Psoas muscle (tissue), 8 donors: Measurements from ENCODE around the gene SPEN. TPM values are rescaled to one million over a fixed set of nuclear protein-coding genes. Genes with fewer than 3 reads are reported as not detected.
"Not testable (repeated sequence)": the region's sequence is repeated elsewhere in the genome, so short reads cannot be mapped to it uniquely, and the experiment has no call there.

Experiments used
- ATAC-seq, 4 donors: fragments of 200-7000 bp; cut with Tn5 transposase; one replicate each; pipeline ENCODE4 v1.9.1; 2020; ENCODE audit warnings: moderate library complexity in 3 of 4, mild to moderate bottlenecking in 2 of 4
- DNase-seq, 2 donors: peaks; one replicate each; pipeline ENCODE4 v3.0.0-alpha.2; 2020
- H3K27ac ChIP-seq: fragments of 200-600 bp; one replicate; pipeline ENCODE4 v1.8.0; 2022
- H3K27me3 ChIP-seq, 3 donors: fragments of 200-600 bp in 1 of 3; one replicate each; pipeline versions ENCODE4 v1.6.1 to v1.8.0; 2013 to 2022; ENCODE audit warnings: low read length in 2 of 3, mild to moderate bottlenecking in 2 of 3, moderate library complexity in 1 of 3; ENCODE audit not compliant: insufficient read depth in 3 of 3
- H3K36me3 ChIP-seq, 2 donors: fragments of 200-600 bp in 1 of 2; one replicate each; pipeline versions ENCODE4 v1.6.1 to v1.8.0; 2013 to 2022; ENCODE audit warnings: low read depth in 1 of 2, mild to moderate bottlenecking in 1 of 2, moderate library complexity in 1 of 2; ENCODE audit not compliant: insufficient read depth in 1 of 2
- H3K4me1 ChIP-seq: fragments of 200-600 bp; one replicate; pipeline ENCODE4 v1.8.0; 2022
- H3K4me3 ChIP-seq: fragments of 200-600 bp; one replicate; pipeline ENCODE4 v1.8.0; 2022; ENCODE audit warnings: mild to moderate bottlenecking
- H3K9me3 ChIP-seq: fragments of 200-600 bp; one replicate; pipeline ENCODE4 v1.8.0; 2022
- WGBS, 3 donors: extraction: QIAGEN DNeasy Blood & Tissue Kit; methylation state at CpG; one replicate each; pipeline versions ENCODE4 v1.1.6 to v1.1.7; 2013; 5-methylcytosine and 5-hydroxymethylcytosine counted together
- intact Hi-C, 2 donors: fragments of 100-400 bp; cut with DNase I; formaldehyde crosslinking; loops; one replicate each; pipeline versions ENCODE4 v1.11.0 to v1.14.2; 2022
- polyA plus RNA-seq, 3 donors: library from polyadenylated mRNA; stranded (reverse); fragments of 200-250 nt; gene quantifications; one replicate each; pipeline ENCODE4 v1.2.3, GENCODE V29; 2013
- total RNA-seq, 4 donors: library from RNA; stranded (reverse); fragmentation: NEBNext Ultra II Directional in 2 of 4; extraction: Animal tissue kit (Norgen Biotek cat#: 25700) in 2 of 4; gene quantifications; one replicate each; pipeline versions ENCODE4 v1.2.1 to v1.2.4, GENCODE V29; 2021 to 2023
- TF ChIP-seq, protein P1 (sequence below): fragments of 200-600 bp; IDR thresholded peaks from one replicate; pipeline ENCODE4 v1.8.0; 2022; ENCODE audit warnings: antibody characterized with exemption
- donor health status: healthy with polysubstance abuse.
- donor health status: DM: no; HTN: no; CAD: no; lungs with moderate emphysema.
- donor health status: Bipolar disorder and iron deficiency.
- donor health status: healthy.
- donor health status: DM: yes; HTN: yes; CAD: no.
- donor health status: DM: no; HTN: no; CAD: no.
- donor health status: DM: no; HTN: no; CAD: no.
- donor health status: DM: yes; HTN: yes; CAD: no.

The SPEN gene
- total and polyA plus RNA-seq, 7 donors = 10.2 to 46.5 (median 38.3) TPM

DNA sequence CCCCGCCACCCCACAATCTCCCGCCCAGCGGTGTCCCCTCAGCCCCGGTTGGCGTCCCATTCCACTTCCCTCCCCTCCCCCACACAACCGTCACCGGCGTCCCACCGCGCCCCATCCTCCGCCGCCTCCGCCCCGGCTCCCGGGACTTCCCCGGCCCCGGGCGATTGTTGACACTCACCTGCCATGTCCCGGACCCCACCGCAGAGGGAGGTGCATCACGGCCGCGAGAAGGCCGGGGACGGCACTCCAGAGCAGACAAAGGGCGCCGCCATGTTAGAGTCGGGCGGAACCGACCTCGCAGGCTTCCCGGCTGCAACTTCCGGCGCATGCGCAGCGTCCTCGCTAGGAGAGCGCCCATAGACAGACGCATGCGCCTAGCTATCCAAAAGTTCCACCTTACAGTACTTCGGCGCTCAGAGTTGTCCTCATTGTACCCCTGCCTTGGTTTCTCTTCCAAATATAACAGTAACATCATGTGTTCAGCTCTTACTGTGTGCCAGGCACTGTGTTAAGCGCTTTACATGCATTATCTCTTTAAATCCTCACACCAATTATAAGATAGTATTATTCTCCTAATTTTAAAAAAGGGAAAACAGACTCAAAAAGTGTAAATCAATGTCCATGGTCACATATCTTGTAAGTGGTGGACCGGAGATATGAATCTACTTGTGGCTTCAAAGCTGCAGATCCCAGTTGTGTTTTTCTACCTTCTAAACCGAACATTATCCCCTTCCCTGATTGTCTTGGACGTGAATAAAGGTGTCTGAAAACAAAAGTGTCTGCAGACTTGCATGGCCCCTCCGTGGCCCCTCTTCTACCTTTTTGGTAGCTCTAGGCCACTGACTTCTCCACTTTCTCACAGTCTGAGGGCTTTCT lies 128.5 kb downstream of the SPEN start, which contains the start of gene ZBTB17:
Gene ZBTB17 (minus strand): TSS at position 297 of the 876 bp plus-strand sequence. CDS start 27,606 bp downstream, outside the sequence.
- no peaks in the 10 kb centered on the region for H3K27me3 ChIP-seq
- ATAC-seq (peak; percentile 98 to 99 (median 98)), DNase-seq (peak; percentile 95 to 98)
- H3K27ac ChIP-seq = peak within 1 kb of the TSS; percentile 83
- H3K4me3 ChIP-seq = peak within 1 kb of the TSS; percentile 97
- TF ChIP-seq, protein P1, sequence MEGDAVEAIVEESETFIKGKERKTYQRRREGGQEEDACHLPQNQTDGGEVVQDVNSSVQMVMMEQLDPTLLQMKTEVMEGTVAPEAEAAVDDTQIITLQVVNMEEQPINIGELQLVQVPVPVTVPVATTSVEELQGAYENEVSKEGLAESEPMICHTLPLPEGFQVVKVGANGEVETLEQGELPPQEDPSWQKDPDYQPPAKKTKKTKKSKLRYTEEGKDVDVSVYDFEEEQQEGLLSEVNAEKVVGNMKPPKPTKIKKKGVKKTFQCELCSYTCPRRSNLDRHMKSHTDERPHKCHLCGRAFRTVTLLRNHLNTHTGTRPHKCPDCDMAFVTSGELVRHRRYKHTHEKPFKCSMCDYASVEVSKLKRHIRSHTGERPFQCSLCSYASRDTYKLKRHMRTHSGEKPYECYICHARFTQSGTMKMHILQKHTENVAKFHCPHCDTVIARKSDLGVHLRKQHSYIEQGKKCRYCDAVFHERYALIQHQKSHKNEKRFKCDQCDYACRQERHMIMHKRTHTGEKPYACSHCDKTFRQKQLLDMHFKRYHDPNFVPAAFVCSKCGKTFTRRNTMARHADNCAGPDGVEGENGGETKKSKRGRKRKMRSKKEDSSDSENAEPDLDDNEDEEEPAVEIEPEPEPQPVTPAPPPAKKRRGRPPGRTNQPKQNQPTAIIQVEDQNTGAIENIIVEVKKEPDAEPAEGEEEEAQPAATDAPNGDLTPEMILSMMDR = no peak
- H3K36me3 ChIP-seq = peaks cover 5 to 20% of the 10 kb centered on the region in 2 donors
- 9 to 13% (median 10%) methylated on average over 30 to 47 of the region's 47 CpGs for WGBS, 3 donors
- H3K9me3 ChIP-seq = no peaks in the 10 kb centered on the region
- intact Hi-C loops = loop anchor here in 1 of 2 donors (2.0 kb wide), 1 partner anchor 25 kb away; no protein-coding TSS in a partner anchor
- H3K4me1 ChIP-seq = peaks cover 11% of the 10 kb centered on the region

DNA sequence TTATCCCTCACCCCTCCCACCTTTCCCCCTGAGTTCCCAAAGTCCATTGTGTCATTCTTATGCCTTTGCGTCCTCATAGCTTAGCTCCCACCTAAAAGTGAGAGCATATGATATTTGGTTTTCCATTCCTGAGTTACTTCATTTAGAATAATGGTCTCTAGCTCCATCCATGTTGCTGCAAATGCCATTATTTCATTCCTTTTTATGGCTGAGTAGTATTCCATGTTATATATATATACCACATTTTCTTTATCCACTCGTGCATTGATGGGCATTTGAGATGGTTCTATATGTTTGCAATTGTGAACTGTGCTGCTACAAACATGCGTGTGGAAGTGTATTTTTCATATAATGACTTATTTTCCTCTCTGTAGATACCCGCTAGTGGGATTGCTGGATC lies 130.4 kb downstream of the SPEN start:
- peaks cover 11% of the 10 kb centered on the region for H3K4me1 ChIP-seq
- H3K36me3 ChIP-seq, ATAC-seq, H3K27me3 ChIP-seq, H3K4me3 ChIP-seq, intact Hi-C loops, DNase-seq, H3K9me3 ChIP-seq, H3K27ac ChIP-seq: not testable (repeated sequence)
- WGBS, 3 donors = 94 to 96% (median 95%) methylated on average over 4 of the region's 4 CpGs

DNA sequence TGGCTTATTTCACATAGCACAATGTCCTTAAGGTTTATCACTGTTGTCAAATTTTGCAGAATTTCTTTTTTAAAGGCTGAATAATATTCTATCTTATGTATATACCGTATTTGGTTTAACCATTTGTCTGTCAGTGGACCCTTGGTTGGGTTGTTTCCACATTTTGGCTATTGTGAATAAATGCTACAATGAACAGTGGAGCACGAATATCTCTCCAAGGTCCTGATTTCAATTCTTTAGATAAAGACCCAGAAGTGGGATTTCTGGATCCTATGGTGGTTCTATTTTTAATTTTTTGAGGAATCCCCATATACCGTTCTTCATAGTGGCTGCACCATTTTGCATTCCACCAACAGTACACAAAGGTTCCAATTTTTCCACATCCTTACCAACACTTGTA lies 134.2 kb downstream of the SPEN start:
- DNase-seq (no peak), ATAC-seq (no peak)
- H3K27ac ChIP-seq = no peak overlapping the region
- TF ChIP-seq, protein P1 = no peak
- H3K4me3 ChIP-seq = no peak overlapping the region
- 66 to 77% (median 72%) methylated on average over 3 of the region's 3 CpGs for WGBS, 3 donors
- no peaks in the 10 kb centered on the region for H3K36me3 ChIP-seq
- intact Hi-C loops = no loop called here
- no peaks in the 10 kb centered on the region for H3K9me3 ChIP-seq
- H3K27me3 ChIP-seq = no peaks in the 10 kb centered on the region
- no peaks in the 10 kb centered on the region for H3K4me1 ChIP-seq

DNA sequence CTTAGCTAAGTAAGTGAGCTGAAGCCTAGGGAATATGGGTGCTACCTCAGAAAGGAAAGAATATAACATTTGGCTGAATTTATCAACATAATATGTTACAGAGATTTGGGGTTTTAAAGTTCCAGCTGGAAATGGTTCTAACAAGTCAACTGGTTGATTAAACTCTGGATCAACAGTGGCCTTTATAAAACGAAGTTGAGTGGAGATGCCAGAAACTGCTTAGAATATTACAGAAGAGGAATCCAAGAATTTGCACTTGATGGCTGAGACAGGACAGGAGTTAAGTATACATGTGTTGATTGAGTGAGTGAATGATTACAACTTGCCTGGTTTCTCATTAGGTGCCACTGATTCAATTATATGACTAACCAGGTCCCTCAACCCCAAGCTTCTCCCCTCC lies 135.8 kb downstream of the SPEN start:
- Histone ChIP-seq H3K4me3 (no peak overlapping the region), H3K4me1 (no peaks in the 10 kb centered on the region), H3K27ac (no peak overlapping the region), H3K27me3 (no peaks in the 10 kb centered on the region), H3K9me3 (no peaks in the 10 kb centered on the region), H3K36me3 (no peaks in the 10 kb centered on the region)
- WGBS, 3 donors = 16 to 33% (median 28%) methylated on average over 1 of the region's 1 CpG
- no peak for DNase-seq
- ATAC-seq = no peak
- TF ChIP-seq, protein P1 = no peak
- intact Hi-C loops = no loop called here

DNA sequence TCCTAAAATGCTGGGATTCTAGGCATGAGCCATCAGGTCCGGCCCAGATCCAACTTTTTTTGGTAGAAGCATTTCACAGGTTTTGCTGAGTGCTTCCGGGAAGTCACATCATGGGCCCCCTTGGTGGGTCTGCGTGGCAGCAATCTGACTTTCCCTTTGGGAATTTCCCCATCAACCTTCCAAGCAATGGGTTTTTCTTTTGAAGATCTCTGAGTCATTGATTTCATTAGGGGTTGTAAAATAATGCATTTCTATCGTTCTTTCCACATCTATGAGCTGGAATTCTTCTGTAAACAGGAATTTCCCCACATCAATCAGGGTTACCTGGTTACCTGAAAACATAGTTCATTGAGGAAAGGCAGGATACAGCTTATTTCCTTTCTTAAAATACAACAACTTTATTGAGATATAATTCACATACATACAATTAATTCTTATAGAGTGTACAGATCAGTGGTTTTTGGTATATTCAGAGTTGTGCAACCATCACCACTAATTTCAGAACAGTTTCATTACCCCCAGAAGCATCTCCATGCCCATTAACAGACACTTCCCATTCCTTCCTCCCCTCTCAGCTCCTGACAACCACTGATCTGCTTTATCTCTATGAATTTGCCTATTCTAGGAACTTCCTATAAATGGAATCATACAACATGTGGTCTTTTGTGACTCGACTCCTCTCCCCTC lies 138.2 kb downstream of the SPEN start:
- intact Hi-C loops = no loop called here
- TF ChIP-seq, protein P1 = no peak
- no peak for ATAC-seq

More for the DNA sequence above, 138.2 kb downstream of the SPEN start:
- H3K27me3 ChIP-seq = no peaks in the 10 kb centered on the region
- 66 to 71% (median 68%) methylated on average over 5 of the region's 5 CpGs for WGBS, 3 donors
- no peaks in the 10 kb centered on the region for H3K4me1 ChIP-seq
- no peak overlapping the region for H3K27ac ChIP-seq
- DNase-seq = no peak
- H3K4me3 ChIP-seq = no peak overlapping the region
- no peaks in the 10 kb centered on the region for H3K9me3 ChIP-seq
- H3K36me3 ChIP-seq = no peaks in the 10 kb centered on the region
